Measurements from ENCODE around the gene CAPZB.

DNA sequence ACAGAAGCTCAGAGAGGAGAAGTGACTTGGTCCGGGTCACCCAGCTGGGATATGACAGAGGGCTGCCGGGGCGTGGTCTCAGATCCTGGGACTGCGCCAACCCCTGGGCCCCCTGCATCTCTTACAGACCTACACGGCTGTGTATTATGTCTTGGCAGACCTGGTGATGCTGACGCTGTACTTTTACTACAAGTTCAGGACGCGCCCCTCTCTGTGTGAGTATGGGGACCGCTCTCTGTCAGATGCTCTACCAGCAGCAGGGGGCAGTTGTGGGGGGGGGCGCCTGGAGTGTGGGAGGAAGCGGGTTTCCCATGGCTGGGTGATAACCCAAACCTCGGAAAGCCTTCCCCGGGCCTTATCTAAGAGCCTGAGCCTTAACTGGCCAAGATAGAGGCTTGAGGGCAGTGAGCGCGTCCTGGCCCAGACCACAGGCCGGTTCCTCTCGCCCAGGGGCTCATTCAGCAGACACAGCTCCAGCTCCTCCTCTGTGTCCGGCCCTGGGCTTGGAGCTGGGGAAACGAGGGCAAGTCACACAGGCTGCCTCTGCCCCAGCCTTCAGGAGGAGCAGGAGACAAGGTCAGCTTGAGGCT is 159.9 kb downstream of the CAPZB start:
- TF ChIP-seq, protein P1, sequence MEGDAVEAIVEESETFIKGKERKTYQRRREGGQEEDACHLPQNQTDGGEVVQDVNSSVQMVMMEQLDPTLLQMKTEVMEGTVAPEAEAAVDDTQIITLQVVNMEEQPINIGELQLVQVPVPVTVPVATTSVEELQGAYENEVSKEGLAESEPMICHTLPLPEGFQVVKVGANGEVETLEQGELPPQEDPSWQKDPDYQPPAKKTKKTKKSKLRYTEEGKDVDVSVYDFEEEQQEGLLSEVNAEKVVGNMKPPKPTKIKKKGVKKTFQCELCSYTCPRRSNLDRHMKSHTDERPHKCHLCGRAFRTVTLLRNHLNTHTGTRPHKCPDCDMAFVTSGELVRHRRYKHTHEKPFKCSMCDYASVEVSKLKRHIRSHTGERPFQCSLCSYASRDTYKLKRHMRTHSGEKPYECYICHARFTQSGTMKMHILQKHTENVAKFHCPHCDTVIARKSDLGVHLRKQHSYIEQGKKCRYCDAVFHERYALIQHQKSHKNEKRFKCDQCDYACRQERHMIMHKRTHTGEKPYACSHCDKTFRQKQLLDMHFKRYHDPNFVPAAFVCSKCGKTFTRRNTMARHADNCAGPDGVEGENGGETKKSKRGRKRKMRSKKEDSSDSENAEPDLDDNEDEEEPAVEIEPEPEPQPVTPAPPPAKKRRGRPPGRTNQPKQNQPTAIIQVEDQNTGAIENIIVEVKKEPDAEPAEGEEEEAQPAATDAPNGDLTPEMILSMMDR (conservative IDR thresholded peaks at IDR 0.05), result no peak
- no peak for TF ChIP-seq ZFX (IDR thresholded peaks at IDR 0.05)
